GM12874 (cell line): ENCODE results near the gene UGT1A10.

ENCODE experiments used
- CTCF ChIP-seq: IDR thresholded peaks from 2 replicates; pipeline ENCODE4 v1.5.1; 2011; ENCODE audit warnings: low read depth, mild to moderate bottlenecking, control low read depth, low read length, moderate library complexity; ENCODE audit not compliant: insufficient read depth

The UGT1A10 gene

GRCh38 chr2:233743464-233744259 lies 107.4 kb downstream of the UGT1A10 start:
- no peak for TF ChIP-seq CTCF

GRCh38 chr2:233745073-233745755 lies 109.0 kb downstream of the UGT1A10 start:
- TF ChIP-seq CTCF = no peak

DNA sequence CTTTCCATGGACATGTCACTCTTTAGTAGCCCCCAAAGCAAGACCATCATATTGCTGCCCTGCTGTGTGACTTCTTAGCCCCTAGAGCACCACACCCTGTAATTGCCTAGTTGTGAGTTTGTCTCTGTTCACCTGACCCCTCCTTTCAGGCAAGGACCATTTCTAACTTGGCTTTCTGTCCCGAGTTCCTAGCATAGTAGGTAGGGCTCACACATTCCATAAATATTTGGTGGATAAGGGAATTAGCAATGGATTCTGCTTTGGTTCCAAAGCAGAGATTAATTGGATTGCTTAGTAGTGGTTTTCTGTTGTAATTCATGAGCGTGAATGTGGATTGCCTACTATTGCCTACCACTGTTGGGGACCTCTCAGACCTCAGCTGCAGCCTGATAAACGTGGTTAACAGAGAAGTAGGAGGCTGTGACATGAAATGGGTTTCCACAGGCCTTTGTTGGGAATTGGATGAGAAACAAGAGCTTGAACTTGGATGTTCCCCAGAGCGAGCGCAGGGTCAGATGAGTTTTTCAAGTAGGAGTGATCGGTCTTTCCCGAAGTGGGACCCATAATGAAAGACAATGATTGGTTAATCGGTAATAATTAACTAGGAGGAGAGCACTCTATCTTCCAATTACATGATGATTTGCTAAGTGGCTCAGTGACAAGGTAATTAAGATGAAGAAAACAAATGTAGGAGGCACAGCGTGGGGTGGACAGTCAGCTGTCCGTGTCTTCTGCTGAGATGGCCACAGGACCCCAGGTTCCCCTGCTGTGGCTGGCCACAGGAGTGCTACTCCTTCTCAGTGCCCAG lies 110.4 kb downstream of the UGT1A10 start:
- no peak for TF ChIP-seq CTCF

DNA sequence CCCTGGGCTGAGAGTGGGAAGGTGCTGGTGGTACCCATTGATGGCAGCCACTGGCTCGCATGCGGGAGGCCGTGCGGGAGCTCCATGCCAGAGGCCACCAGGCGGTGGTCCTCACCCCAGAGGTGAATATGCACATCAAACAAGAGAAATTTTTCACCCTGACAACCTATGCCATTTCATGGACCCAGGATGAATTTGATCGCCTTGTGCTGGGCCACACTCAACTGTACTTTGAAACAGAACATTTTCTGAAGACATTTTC lies 111.0 kb downstream of the UGT1A10 start:
- TF ChIP-seq CTCF = no peak

DNA sequence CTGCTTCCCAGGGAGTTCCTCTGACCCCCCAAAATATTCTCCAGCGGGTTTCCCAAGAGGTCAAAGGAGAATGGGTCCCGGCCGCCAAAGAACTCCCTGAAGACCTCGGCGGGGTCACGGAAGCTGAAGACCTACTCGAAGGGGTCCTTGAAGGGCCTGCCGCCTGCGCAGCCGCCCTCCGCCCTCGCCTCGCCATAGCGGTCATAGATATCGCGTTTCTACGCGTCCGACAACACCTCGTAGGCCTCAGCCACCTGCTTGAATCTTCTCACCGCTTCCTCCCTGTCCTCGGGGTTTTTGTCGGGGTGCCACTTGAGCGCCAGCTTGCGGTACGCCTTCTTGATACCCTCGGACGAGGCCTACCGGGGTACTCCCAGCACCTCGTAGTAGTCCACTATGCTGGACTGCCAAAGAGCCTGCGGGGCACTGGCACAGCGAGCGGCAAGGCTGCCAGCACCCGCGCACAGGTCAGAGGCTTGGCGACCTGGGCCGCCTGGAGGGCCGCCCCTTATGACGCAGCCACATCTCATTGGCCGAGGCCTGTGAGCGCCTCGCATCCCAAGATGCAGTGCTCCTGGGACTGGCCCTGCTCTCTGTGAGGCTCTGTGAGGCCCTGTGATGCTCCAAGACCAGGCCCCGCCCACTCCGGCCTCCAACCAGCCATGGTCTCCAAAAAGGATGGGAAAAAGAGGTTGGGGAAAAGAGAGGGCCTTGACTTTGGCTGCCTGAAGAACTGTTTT lies 118.8 kb downstream of the UGT1A10 start:
- no peak for TF ChIP-seq CTCF

DNA sequence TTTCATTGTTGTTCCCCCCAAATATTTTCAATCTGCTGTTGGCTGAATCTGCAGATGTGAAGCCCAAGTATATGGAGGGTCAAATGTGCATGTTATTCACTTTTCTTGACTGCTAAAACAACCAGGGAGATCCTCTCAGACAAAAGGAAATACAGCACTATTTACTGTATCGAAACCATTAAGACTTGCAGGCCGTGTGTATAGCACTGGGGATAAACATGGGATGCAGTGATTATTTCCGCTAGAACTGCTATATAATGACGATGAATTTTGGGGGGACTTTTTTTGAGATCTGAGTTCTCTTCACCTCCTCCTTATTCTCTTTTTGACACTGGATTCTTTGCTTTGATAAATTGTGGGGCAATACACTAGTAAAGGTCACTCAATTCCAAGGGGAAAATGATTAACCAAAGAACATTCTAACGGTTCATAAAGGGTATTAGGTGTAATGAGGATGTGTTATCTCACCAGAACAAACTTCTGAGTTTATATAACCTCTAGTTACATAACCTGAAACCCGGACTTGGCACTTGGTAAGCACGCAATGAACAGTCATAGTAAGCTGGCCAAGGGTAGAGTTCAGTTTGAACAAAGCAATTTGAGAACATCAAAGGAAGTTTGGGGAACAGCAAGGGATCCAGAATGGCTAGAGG lies 120.3 kb downstream of the UGT1A10 start:
- TF ChIP-seq CTCF = no peak

- no peak for TF ChIP-seq CTCF
Measured at GRCh38 chr2:233758141-233758540, 121.9 kb downstream of the UGT1A10 start.
